GM19468 (cell line): ENCODE results near the gene CARD14.
A peak's percentile ranks its signal among the peaks of the same experiment; 100 is the strongest.
"Not testable (repeated sequence)": the region's sequence is repeated elsewhere in the genome, so short reads cannot be mapped to it uniquely, and the experiment has no call there.

Experiments
- ATAC-seq: cut with Tn5 transposase; IDR thresholded peaks from one replicate; pipeline ENCODE4 v1.9.1; 2021; ENCODE audit warnings: mild to moderate bottlenecking, moderate library complexity, moderate number of reproducible peaks; ENCODE audit not compliant: unreplicated experiment; ENCODE audit errors: extremely low read depth

CARD14 gene

DNA sequence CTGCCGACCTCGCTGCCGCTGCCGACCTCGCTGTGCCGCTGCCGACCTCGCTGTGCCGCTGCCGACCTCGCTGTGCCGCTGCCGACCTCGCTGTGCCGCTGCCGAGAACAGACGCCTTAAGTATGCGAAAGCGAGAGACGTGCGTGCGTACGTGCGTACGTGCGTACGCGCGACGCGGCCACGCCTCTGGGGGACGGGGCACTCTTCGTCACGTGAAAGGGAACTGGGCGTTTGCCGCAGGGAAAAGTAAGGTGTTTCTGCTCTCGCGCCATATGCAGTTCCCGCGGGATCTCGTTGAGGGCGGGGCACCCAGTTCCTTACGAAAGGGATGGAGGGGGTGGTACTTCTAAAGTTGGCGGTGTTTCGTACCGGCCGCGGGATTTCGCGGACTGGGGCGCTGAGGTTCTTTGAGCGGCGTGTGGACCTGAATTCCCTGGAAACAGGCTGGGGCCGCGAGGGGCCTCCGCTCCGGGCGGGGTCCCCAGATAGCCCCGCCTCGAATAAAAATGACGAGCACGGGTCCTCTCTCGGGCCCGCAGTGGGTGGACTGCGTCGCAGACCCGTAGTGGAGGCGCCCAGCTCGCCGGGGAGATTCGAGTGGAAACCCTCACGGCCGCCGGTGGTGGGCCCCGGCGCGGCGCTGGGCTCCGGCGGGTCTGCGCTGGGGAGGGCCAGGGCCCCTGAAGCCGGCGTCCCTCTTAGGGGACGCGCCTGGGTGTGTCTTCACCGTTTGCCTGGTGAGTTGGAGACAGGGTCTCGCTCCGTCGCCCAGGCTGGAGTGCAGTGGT, 22.6 kb upstream of the CARD14 start, which contains the start of gene EIF4A3:
EIF4A3 (minus strand) TSS at position 94 of the 788 bp plus-strand sequence. CDS start 167 bp downstream, outside the sequence.
- peak; percentile 59 for ATAC-seq

DNA sequence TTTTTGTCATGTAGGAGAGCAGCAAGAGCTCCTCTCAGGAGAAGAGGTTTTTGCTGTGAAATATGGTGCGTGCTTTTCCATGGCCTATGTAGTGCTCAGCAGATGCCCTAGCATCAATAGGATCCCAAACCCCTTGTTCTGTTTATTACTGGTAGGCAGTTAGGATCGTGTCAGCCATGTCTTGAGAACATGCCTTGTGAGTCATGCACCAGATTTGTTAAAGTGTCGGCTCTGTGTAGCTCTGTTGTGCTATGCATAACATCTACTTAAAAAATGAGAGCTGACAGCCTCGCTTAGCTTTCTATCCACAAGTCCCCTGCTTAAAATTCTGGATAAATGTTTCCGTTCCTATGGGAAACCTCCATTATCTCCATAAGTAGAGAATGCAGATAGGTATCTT, 18.5 kb upstream of the CARD14 start:
- no peak for ATAC-seq

- no peak for ATAC-seq
These were observed 17.6 kb upstream of the CARD14 start for GRCh38 chr17:80152081-80152702.

- no peak for ATAC-seq
These were observed 16.8 kb upstream of the CARD14 start for GRCh38 chr17:80153004-80153403.

DNA sequence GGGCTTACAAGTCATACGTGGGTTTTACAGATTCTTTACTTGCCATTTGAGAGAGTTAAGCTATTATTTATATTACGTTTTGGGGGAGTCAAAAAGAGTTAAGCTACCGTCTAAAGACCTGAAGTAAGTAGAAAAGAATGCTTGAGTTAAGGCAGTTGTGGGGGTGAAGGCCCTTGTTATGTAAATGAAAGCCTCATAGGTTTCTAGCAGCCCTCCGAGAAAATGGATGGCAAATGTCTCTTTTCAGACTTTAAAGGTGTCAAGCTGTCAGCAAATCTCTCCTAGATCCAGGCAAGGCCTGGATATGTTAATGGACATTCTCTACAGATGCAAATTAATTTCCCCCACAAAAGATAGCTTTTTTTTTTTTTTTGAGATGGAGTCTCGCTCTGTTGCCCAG, 15.7 kb upstream of the CARD14 start:
- ATAC-seq: no peak

GRCh38 chr17:80155600-80155999, 14.2 kb upstream of the CARD14 start:
- not testable (repeated sequence) for ATAC-seq

- no peak for ATAC-seq
These were observed 11.0 kb upstream of the CARD14 start for GRCh38 chr17:80158846-80159245.

GRCh38 chr17:80160536-80160935, 9.3 kb upstream of the CARD14 start:
- ATAC-seq: no peak

DNA sequence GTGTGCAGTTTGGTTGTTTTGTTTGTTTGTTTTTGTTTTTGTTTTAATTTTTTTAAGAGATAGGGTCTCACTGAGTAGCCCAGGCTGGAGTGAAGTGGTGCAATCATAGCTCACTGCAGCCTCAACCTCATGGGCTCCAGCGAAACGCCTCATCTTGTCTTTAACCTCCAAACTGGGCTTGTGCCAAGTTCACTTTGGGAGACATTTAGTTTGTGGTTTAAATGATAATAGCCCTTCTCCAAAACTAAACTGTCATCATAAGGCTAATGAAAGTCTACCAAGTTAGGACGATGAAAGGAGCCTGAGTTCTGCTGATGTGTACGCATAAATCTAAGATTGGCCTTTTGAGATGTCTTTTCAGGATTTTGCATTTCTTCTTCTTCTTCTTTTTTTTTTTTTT, 6.5 kb upstream of the CARD14 start:
- no peak for ATAC-seq

DNA sequence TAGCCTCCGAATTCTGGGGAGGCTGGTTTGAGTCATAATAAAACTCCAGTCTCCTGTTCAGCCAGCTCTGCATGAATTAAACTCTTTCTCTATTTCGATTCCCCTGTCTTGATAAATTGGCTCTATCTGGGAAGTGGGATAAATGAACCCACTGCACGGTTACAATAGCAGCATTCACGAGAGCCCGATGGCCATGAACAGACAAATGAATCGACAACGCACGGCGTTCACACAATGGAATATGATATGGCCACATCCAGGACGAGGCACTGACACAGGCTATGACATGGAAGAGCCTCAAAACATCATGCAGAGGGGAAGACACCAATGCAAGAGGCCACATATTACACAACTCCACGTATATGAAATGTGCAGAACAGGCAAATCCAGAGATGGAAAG, 5.6 kb upstream of the CARD14 start:
- no peak for ATAC-seq

- ATAC-seq: no peak
These were observed 3.4 kb upstream of the CARD14 start for GRCh38 chr17:80166446-80166845.

- ATAC-seq: no peak
These were observed 1.5 kb upstream of the CARD14 start for GRCh38 chr17:80168371-80168770.

DNA sequence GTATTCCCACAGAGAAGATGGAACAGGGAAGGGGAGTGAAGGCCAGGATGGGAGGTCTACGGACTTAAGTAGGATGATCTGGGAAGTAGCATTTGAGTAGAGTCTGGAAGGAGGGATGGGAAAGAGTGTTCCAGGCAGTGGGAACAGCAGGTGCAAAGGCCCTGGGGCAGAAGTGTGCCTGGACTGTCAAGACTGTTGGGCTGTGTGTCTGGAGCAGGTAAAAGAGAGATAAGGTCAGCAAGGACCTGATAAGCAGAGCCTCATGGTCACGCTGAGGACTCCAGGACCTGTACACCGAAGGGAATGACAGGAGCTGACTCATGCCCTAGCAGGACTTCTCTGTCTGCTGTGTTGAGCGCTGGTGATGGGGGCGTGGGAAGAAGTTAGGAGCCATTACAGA, 723 bp upstream of the CARD14 start:
- ATAC-seq: no peak

- no peak for ATAC-seq
These were observed 1.9 kb downstream of the CARD14 start for GRCh38 chr17:80171681-80172080.

DNA sequence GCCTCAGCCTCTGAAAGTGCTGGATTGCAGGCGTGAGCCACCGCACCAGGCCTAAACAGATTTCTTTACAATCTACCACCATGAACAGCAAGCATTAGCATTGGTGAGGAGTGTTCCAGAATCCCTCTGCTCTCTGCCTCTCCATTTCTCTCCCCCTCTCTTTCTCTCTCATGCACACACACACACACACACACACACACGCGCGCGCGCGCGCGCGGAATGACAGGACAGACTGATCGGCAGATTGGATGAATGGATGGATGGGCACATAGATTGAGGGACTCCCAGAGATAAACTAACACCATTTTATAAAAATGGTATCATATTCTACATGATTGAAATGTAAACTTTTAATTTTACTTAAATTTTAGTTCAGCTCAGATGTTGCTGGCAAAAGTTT, 3.3 kb downstream of the CARD14 start:
- ATAC-seq: no peak

DNA sequence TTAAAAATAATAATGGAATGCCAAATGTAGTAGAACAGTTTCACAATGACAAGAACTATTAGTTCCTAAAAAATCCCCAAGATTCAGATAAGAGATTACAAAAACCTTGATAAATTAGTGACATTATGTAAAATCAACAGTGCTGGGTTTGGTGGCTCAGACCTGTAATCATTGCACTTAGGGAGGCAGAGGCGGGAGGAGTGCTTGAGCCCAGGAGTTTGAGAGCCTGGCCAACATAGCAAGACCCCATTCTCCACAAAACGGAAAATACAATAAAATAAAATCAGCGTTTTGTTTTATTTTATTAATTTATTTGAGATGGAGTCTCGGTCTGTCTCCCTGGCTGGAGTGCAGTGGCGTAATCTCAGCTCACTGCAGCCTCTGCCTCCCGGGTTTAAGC, 4.1 kb downstream of the CARD14 start:
- ATAC-seq: no peak

- ATAC-seq: no peak
These were observed 6.9 kb downstream of the CARD14 start for GRCh38 chr17:80176757-80177156.

DNA sequence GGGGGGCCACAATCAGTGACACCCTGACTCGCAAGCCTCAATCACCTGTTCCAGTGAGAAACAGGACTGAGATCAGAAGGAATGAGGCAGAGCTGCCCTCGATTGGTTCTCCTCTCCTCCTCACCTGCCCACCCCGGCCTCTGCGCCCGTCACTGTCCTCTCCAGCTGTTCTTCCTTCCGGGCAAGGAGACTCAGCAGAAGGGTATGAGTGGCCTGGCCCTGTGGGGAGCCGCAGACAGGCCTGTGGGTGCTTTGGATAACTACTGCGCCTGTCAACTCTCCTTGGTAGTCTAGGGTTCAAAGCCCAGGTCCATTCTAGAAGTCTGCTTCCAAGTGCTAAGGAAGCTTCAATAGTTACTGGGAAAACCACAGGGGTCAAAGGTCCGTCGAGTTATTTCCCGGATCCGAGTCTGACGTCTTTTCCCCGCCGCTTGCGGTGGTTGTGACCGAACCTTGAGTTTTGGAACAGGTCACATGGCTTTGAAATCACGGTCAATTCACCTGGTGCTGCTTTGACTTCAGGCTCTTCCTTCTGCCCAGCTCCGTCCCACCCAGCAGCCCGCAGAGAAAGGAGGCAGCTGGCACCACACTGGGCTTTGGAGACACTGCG, 8.3 kb downstream of the CARD14 start:
- ATAC-seq: no peak

GRCh38 chr17:80180192-80180591, 10.4 kb downstream of the CARD14 start:
- no peak for ATAC-seq

DNA sequence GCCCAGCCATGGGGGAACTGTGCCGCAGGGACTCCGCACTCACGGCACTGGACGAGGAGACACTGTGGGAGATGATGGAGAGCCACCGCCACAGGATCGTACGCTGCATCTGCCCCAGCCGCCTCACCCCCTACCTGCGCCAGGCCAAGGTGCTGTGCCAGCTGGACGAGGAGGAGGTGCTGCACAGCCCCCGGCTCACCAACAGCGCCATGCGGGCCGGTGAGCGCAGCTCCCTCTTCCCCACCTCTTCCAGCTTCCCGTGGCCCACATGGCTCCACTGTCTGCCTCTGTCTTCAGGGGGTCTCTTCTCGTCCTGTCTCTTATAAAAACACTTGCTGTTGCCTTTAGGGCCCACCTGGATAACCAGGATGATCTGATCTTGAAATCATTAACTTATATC, 11.6 kb downstream of the CARD14 start:
- no peak for ATAC-seq

DNA sequence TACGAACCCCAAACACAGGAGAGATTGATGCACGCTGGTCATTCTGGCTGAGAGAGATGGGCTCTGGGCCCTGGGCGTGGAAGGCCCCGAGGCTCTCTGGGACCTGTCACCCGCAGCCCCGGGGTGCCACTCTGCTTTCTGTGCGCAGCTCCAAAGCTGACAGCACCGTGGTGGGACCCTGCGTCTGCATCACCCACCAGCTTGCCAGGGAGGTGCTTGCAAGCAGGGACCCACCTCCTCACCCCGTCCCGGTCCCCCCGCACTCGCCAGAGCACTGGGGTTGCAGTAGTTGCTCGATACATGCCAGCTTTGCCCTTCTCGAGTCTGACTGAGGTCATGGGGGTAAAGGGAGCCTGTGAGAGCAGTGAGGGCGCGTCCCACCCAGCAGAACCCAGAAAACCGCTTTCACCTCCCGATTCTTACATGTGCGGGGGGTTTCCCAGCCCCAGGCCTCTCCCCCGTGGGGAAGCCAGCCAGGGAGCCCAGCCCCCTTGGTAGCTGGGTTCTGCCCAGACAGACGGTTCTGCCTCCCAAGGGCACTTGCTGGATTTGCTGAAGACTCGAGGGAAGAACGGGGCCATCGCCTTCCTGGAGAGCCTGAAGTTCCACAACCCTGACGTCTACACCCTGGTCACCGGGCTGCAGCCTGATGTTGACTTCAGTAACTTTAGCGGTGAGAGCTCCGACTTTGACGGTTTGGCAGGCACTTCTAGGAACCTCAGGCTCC, 12.5 kb downstream of the CARD14 start:
- ATAC-seq: no peak
